ENCODE results near the gene CMC1.

DNA sequence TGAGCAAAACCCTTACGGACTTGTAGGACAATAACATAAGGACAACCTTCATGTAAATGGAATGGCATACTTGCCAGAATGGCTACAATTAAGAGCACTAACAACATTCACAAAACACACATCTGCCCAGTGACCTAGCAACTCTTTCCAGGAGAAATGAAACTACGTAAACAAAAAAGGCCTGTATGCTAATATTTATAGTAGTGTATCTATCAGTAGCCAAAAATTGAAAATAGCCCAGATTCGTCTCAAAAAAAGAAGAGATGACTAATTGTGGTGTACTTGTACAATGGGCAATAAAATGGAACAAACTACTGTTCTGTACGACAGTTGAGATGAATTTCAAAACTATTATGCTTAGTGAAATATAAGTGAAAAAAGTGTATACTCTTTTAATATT lies 38.4 kb downstream of the CMC1 start:
- TF ChIP-seq CTCF (IDR thresholded peaks at IDR 0.05; ENCODE audit: low read depth, low read length) (no peak), EZH2phosphoT487 (IDR thresholded peaks at IDR 0.05; ENCODE audit: low read depth) (no peak)

All from OCI-LY3 (cell line).